Transverse colon (tissue), 4 donors: ENCODE results near the gene HORMAD2. TPM values are rescaled to one million over a fixed set of nuclear protein-coding genes. Genes with fewer than 3 reads are reported as not detected.

Source experiments
- DNase-seq: peaks from one replicate; pipeline ENCODE4 v3.0.0-alpha.2; 2019
- H3K27ac ChIP-seq, 4 donors: fragments of 200-600 bp; sonication (generic); 2 replicates each; pipeline ENCODE4 v1.5.1; 2016 to 2018; ENCODE audit warnings: inconsistent platforms in 4 of 4
- H3K27me3 ChIP-seq: fragments of 200-600 bp; sonication (generic); 2 replicates; pipeline ENCODE4 v1.5.1; 2017; ENCODE audit warnings: inconsistent platforms
- H3K36me3 ChIP-seq, 4 donors: fragments of 200-600 bp; sonication (generic); 2 replicates each; pipeline ENCODE4 v1.5.1; 2017 to 2019; ENCODE audit warnings: inconsistent platforms in 4 of 4
- H3K4me1 ChIP-seq, 4 donors: fragments of 200-600 bp; sonication (generic); 2 replicates each; pipeline ENCODE4 v1.5.1; 2017 to 2020; ENCODE audit warnings: inconsistent platforms in 4 of 4
- H3K4me3 ChIP-seq, 4 donors: fragments of 200-600 bp; sonication (generic); 1 replicate in 1 of 4; 2 replicates in 3 of 4; pipeline versions ENCODE4 v1.5.1 to v1.6.1; 2017 to 2019; ENCODE audit warnings: inconsistent platforms in 4 of 4
- H3K9me3 ChIP-seq, 2 donors: fragments of 200-600 bp; sonication (generic); 2 replicates each; pipeline ENCODE4 v1.5.1; 2017 to 2019; ENCODE audit warnings: inconsistent platforms in 2 of 2
- CTCF ChIP-seq, 5 experiments: fragments of 200-600 bp in 3 of 5; fragments of 450-650 bp in 2 of 5; sonication (generic) in 3 of 5; IDR thresholded peaks; 1 replicate in 2 of 5; 2 replicates in 3 of 5; pipeline ENCODE4 v1.5.1; 2016 to 2017; ENCODE audit warnings: antibody characterized with exemption in 5 of 5, inconsistent platforms in 3 of 5, mild to moderate bottlenecking in 2 of 5, moderate library complexity in 1 of 5
- EP300 ChIP-seq: sonication (generic); formaldehyde crosslinking; IDR thresholded peaks from one replicate; pipeline ENCODE4 v1.6.1; 2017; ENCODE audit warnings: antibody characterized with exemption, low read depth
- POLR2A ChIP-seq: fragments of 450-650 bp; IDR thresholded peaks from one replicate; pipeline ENCODE4 v1.6.1; 2016; ENCODE audit warnings: antibody characterized with exemption, mild to moderate bottlenecking, moderate library complexity
- POLR2AphosphoS5 ChIP-seq, 3 donors: sonication (generic); formaldehyde crosslinking; IDR thresholded peaks; one replicate each; pipeline ENCODE4 v1.6.1; 2016; ENCODE audit warnings: antibody characterized with exemption in 3 of 3
- WGBS, 2 donors: methylation state at CpG; one replicate each; pipeline ENCODE4 v1.1.5; 2018; ENCODE audit warnings: low coverage in 1 of 2; 5-methylcytosine and 5-hydroxymethylcytosine counted together
- in situ Hi-C, 4 donors: fragments of 200-750 bp; cut with MboI; loops; one replicate each; pipeline versions ENCODE4 v1.15.0 to v1.15.1; 2017; ENCODE audit warnings: low sequenced_read_pairs in 3 of 4, low pct_ligation_motif_present in 1 of 4, low pct_unique_long_range_greater_than_20kb in 1 of 4
- intact Hi-C: fragments of 100-400 bp; cut with DNase I; formaldehyde crosslinking; loops from one replicate; pipeline ENCODE4 v1.15.1; 2023; ENCODE audit warnings: low total_unique reads
- total RNA-seq, 4 donors: library from RNA; depleted of rRNA; stranded (reverse); fragments of >200 nt; gene quantifications; one replicate each; pipeline ENCODE4 v1.1.0, GENCODE V29; 2016

The HORMAD2 gene
- total RNA-seq, 4 donors from 2014 or later: not detected

- Histone ChIP-seq H3K27ac (no peak overlapping the region), H3K27me3 (peaks cover 9% of the 10 kb centered on the region), H3K36me3 (no peaks in the 10 kb centered on the region), H3K4me3 (no peak overlapping the region), H3K4me1 (no peaks in the 10 kb centered on the region), H3K9me3 (no peaks in the 10 kb centered on the region)
- intact Hi-C loops: no loop called here
- no peak for DNase-seq
- TF ChIP-seq POLR2A (no peak), POLR2AphosphoS5 (IDR thresholded peaks at IDR 0.05) (no peak), CTCF (IDR thresholded peaks at IDR 0.05) (no peak), EP300 (no peak)
- in situ Hi-C loops: no loop called here
- 89 to 91% methylated on average over 1 of the region's 1 CpG for WGBS, 2 donors
Measured at GRCh38 chr22:30127749-30128166, 47.5 kb downstream of the HORMAD2 start.

GRCh38 chr22:30128511-30128910 lies 48.2 kb downstream of the HORMAD2 start:
- in situ Hi-C loops (no loop called here), intact Hi-C loops (no loop called here)
- Histone ChIP-seq H3K4me3 (no peak overlapping the region), H3K27ac (no peak overlapping the region), H3K27me3 (peaks cover 9% of the 10 kb centered on the region), H3K9me3 (no peaks in the 10 kb centered on the region), H3K36me3 (no peaks in the 10 kb centered on the region), H3K4me1 (no peaks in the 10 kb centered on the region)
- 60 to 73% methylated on average over 2 of the region's 2 CpGs for WGBS, 2 donors
- no peak for DNase-seq
- TF ChIP-seq CTCF (IDR thresholded peaks at IDR 0.05) (no peak), EP300 (no peak), POLR2A (no peak), POLR2AphosphoS5 (IDR thresholded peaks at IDR 0.05) (no peak)

GRCh38 chr22:30129636-30130035 lies 49.4 kb downstream of the HORMAD2 start:
- 90 to 97% methylated on average over 1 of the region's 1 CpG for WGBS, 2 donors
- H3K27ac ChIP-seq: no peak overlapping the region
- in situ Hi-C loops: no loop called here
- H3K36me3 ChIP-seq: no peaks in the 10 kb centered on the region
- no peaks in the 10 kb centered on the region for H3K4me1 ChIP-seq
- intact Hi-C loops: no loop called here
- H3K9me3 ChIP-seq: no peaks in the 10 kb centered on the region
- no peak overlapping the region for H3K4me3 ChIP-seq
- TF ChIP-seq EP300 (no peak), CTCF (IDR thresholded peaks at IDR 0.05) (no peak), POLR2A (no peak), POLR2AphosphoS5 (IDR thresholded peaks at IDR 0.05) (no peak)
- DNase-seq: no peak
- peaks cover 9% of the 10 kb centered on the region for H3K27me3 ChIP-seq

- Histone ChIP-seq H3K4me3 (no peak overlapping the region), H3K9me3 (no peaks in the 10 kb centered on the region), H3K27me3 (peaks cover 15% of the 10 kb centered on the region), H3K4me1 (no peaks in the 10 kb centered on the region), H3K27ac (no peak overlapping the region), H3K36me3 (no peaks in the 10 kb centered on the region)
- WGBS, 2 donors: 64 to 72% methylated on average over 3 to 4 of the region's 4 CpGs
- in situ Hi-C loops: no loop called here
- intact Hi-C loops: no loop called here
- no peak for DNase-seq
- TF ChIP-seq EP300 (no peak), CTCF (IDR thresholded peaks at IDR 0.05) (no peak), POLR2AphosphoS5 (IDR thresholded peaks at IDR 0.05) (no peak), POLR2A (no peak)
Measured at GRCh38 chr22:30132290-30132996, 52.2 kb downstream of the HORMAD2 start.
